ENCODE data around the gene ZNF19.

- TF ChIP-seq EGR1 (IDR thresholded peaks at IDR 0.05; ENCODE audit: low read depth) (no peak), POLR2AphosphoS5 (IDR thresholded peaks at IDR 0.05; ENCODE audit: low read depth, low read length) (no peak)
Measured at GRCh38 chr16:71436473-71436872, 52.7 kb downstream of the ZNF19 start.
